NCI-H748 treated with DMSO at 0.1 percent for 48 hours (cell line): ENCODE measurements around the gene BAMBI.

Source experiments
- DNase-seq: peaks from one replicate; lab custom pipeline; 2025; lab: John Stamatoyannopoulos, UW

The BAMBI gene

DNA sequence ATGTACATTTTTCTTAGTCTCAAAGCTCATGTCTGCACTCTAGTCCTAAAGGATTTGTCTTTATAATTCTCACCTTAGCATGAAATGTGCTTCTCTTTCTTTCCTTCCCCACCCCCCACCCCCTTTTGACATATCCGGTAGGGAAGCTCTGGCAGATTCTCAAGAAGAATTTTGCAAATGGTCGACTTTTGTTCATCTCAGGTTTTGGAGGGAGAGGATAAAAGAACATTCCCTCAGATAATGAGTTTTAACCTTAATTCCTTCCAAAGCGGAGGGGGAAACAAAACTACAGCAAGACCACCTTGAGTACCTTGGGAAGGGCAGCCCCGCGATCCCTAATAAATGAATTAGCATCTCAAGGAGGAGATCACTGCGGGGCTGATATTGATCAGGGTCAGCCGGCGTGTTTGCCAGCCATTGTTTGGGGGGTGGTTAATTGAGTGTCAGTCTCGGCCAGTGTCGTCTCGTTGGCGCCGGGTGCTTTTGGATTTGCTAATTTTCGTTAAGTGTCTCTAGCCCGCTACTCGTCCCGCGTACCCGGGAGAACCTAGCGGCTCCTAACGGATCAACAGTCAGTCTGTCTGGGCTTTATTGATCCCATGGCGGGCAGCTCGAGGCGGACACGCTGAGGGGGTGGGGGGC is 874 bp upstream of the BAMBI start:
- DNase-seq: no peak

DNA sequence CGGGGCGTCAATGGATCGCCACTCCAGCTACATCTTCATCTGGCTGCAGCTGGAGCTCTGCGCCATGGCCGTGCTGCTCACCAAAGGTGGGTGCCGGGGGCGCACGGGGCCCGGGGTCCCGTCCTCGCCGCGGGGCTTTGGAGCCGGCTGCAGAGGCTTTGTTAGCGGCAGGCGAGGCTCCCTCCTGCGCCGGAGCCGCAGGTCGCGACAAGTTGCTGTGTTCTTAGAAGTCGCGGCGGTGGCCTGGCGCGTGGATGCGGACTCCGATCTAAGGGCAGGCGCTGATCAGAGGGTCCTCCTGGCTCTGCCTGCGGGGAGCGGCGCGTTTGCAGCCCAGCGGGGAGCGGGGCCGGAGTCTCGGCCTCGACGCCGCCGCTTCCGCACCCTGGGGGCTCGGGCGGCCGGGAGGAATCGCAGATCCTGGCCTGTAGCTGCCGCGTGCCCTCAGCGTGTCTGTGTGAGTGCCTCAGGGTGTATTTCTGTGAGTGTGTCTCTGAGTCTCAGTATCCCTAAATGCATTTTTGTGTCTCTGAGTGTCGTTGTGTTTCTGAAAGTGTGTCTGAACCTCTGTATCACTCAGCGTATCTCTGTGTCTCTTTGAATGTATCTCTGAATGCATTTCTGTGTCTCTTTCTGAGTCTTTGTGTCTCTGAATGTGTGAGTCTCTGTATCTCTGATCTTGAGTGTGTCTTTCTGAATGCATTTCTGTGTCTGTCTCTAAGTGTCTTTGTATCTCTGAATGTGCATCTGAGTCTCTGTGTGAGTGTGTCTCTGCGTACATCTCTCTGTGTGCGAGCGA is 766 bp downstream of the BAMBI start:
- DNase-seq: peak; percentile 52

DNA sequence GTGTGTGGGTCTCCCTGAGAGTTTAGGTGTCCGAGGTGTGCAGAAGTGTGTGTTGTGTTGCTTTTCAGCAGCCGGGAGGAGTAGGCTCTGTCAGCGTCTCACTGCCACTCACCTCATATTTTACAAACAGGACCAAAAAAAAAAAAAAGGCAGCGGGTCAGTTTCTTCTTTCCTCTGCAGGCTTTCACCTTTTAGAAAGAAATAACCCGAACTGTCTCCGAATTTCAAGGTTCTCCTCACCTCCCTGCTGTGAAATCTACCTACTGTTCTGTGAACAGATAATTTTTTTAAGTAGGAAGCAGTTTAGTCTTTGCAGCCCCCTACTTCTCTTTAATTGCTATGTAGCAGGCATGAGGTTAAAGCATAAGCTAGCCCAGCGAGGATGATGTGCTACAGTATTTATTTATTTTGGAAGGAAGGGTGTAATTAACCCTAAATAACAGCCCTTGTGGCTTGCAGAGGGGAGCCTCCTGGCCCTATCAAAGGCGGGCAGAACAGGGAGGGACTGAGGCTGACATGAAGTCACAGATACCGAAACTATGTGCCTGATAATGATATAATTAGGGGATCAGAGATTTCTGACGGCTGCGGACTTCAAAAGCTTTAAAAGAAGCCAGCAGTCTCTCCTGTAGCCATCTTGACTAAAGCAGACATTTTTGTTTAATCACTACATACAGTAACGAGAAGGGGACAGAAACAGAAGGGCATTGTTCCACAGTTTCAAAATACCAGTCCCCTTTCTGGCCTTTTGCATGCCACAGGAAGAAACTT is 1.6 kb downstream of the BAMBI start:
- DNase-seq: peak; percentile 80

DNA sequence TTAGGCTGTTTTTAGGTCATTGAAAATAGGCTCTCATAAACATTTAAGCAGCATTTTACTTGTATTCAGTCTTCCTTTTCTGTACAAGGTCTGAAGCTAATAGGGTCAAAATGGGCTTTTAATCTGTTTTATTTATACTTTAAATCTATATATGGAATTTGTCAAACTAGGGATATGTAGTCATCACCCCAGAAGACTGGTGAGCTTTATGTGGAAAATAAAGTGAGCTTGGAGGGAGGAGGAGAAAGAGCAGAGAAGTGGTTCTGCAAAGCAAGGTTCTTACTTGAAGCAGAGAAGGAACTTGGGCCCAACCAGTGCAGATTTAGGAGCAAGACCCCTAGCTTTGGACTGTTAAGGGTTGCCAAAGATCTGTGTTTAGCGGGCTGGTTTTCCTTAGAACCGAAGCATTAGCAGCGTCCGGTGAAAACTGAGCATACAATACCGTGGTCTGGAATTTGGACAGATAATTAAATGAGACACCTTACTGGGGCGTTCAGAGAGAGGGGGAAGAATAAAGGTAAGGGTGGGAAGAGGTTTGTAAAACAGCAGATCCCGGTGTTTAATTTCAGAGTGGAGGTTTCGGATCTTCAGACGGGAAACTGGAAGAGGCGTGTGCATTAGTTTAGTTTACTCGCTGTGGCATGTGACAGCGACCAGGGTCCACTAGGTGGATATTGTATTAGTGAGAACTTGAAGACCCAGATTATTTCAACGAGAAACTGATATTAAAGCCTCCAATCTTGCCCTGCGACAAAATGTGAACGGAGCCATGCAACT is 2.4 kb downstream of the BAMBI start:
- no peak for DNase-seq

DNA sequence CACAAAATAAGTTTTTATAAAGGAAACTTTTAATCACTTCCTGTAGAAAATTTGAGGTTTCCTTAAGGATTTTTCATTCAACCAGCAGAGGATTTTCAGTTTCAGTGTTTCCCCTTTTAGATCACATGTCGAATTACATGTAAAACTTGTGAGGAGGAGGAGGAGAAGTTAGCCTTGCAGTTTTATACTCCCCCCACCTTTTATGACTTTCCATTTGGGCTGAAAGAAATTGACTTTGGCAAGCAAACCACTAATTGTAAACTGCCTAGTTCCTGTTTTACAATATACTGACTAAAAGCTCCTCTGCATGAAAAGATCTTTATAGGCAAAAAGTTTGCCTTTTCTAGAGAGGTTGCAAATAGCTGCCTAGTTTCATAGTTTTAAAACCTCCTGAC is 3.0 kb downstream of the BAMBI start:
- no peak for DNase-seq

DNA sequence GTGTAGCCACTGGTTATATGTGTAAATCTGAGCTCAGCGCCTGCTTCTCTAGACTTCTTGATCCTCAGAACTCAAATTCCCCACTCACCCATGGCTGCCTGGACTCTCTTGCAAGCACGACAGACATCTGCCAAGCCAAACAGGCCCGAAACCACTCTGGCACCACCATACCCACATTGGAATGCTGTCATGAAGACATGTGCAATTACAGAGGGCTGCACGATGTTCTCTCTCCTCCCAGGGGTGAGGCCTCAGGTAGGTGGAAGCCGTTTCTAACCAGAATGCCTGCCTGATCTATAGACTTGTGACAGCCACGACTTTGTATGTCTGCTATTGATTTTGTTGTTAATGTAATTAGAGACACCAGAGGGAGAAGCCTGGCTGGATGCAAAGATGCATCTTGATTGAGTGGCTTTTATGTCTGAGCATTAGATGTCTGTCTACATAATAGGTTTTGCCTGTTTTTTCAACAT is 4.0 kb downstream of the BAMBI start:
- DNase-seq: no peak

DNA sequence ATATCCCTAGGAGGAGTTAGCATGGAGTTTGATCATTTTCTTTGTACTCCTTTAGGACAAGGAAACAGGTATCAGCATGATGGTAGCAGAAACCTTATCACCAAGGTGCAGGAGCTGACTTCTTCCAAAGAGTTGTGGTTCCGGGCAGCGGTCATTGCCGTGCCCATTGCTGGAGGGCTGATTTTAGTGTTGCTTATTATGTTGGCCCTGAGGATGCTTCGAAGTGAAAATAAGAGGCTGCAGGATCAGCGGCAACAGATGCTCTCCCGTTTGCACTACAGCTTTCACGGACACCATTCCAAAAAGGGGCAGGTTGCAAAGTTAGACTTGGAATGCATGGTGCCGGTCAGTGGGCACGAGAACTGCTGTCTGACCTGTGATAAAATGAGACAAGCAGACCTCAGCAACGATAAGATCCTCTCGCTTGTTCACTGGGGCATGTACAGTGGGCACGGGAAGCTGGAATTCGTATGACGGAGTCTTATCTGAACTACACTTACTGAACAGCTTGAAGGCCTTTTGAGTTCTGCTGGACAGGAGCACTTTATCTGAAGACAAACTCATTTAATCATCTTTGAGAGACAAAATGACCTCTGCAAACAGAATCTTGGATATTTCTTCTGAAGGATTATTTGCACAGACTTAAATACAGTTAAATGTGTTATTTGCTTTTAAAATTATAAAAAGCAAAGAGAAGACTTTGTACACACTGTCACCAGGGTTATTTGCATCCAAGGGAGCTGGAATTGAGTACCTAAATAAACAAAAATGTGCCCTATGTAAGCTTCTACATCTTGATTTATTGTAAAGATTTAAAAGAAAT is 4.8 kb downstream of the BAMBI start:
- DNase-seq: no peak

DNA sequence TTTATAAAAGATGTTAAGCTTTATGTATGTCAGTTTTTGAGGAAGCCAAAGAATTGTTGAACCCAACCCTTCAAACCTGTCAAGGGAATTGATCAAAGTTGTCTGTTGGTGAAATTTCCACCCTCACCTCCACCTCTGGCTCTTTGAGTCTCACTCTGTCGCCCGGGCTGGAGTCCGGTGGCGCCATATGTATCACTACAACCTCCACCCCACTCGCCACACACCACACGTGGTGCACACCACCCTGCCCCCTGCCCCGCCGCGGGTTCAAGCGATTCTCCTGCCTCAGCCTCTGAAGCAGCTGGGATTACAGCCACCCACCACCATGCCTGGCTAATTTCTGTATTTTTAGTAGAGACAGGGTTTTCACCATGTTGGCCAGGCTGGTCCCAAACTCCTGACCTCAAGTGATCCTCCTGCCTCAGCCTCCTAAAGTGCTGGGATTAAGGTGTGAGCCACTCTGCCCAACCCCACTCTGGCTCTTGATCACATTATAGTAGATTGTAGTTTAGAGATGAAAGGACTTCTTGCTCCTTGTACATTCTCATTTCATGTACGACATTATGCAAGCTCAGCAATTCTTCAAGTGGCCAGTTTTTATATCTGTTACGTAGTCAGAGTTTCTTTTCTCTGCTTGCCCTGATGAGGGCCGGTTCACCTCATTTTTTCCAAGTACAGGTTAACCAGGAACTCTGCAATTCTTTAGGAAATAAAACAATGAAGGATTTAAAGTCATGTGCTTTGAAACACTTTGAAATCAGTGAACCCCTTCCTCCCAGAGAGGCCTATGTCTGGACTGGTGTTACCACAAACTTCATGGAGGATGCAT is 7.0 kb downstream of the BAMBI start:
- no peak for DNase-seq

DNA sequence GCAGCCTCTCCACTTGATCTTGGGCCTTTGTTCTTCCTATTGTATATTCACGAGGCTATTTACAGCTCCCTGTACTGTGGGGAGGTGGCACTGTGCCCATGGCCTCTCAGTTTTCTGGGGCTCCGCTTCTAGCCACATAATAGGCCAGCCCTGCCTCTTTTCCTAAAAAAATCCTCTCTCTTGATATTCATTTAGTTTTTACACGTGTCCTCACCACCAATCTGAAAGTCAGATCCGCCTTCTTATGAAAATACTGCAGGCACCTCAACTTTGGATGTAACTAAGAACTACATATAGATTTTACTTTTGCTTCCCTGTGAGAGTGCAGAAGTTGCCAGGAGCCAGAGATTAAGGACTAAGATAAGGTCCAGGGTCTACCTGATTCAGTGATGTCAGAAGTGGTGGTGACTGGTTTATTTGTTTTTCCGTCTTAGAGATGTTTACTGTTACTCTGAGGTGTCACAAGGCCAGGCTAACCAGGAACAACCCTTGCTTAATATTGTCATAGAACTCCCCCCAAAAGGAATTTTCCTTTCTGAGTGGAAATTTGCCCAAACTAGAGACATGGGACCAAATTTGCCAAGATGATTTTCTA is 7.8 kb downstream of the BAMBI start:
- DNase-seq: no peak

DNA sequence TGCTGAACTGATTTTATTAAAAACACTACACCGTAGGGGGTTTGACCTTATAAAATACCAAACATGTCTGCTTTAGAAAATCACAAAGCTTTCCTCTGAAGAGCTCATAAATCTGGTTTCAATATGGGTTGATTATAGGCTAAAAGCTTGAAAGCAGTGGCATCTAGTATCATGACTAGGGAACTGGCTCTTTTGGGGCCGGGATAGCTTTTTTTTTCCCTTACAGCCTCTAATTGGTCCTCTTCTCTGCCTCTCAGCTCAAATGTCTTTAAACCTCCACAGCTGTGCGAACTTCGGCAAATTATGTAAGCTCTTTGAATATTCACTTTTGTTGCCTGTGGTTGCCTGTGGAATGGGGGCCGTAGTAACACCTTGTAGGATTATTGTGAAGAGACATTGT is 8.4 kb downstream of the BAMBI start:
- no peak for DNase-seq

DNA sequence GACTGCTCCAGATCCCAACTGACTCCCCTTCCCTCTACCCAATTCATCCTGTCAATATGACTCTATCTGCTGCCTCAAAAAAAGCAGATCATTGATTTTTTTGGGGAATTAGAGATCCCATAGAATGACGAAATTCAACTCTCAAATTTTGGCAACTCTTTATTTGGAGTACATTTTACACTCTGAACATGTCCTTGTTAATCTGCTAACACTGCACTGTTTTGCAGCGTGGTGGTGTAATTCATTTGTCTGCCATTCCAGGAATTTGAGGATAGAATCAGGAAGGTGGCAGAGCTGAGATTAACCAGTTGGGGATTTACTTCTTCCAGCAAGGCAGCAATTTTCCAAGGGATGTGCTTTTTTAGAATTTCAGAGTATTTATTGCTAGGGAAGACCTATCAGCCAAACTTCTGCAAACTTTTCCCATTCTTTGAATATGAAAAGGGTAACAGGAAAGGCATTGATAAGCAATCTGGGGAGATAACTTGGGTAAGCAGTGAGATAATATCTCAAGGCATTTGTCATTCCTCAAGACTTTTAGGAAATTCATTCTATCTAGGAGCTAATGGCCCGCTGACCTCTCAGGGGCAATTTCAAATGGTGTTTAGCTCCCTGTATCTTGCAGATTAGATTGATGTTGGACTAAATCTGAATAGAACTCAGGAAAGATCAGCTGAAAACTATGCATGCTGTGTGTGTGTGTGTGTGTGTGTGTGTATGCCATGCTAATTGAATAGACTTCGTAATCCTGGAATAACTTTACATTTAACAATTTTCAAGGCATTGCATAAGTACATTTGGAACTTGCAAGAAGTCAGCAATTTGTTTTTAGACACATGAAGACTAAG is 9.7 kb downstream of the BAMBI start:
- no peak for DNase-seq

DNA sequence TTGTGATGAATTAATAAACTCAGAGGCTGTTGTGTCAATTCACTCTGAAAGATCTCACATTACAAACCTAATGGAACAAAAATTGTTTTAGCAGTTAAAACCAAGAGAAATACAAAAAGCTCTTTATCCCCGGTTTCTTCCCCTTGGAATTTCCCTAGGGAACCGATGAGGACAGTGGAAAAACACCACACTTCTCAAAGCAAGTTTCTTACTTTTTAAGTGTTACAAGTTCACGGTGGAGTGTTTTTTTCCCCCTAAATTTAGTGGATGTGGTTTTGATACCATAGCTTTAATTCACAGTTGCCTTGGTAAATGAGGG is 10.3 kb downstream of the BAMBI start:
- DNase-seq: no peak

DNA sequence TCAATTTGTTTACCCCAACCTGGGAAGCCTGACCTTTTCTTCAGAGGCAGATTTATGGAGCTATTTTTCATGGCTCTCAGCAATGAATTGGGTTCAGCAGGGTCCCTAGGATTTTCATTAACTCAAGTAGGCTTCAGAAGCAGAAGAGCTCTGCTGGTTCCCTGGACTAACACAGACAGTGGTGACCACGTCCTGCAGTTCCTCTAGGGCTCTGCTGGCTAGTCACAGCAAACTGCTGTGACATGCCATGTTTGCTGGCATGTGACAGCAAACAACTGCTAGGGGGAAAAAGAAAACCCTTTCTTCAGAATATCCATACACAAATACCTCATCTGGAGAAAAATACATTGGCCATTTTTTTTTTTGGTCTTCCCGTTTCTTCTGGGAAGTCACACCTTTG is 13.2 kb downstream of the BAMBI start:
- DNase-seq: no peak

DNA sequence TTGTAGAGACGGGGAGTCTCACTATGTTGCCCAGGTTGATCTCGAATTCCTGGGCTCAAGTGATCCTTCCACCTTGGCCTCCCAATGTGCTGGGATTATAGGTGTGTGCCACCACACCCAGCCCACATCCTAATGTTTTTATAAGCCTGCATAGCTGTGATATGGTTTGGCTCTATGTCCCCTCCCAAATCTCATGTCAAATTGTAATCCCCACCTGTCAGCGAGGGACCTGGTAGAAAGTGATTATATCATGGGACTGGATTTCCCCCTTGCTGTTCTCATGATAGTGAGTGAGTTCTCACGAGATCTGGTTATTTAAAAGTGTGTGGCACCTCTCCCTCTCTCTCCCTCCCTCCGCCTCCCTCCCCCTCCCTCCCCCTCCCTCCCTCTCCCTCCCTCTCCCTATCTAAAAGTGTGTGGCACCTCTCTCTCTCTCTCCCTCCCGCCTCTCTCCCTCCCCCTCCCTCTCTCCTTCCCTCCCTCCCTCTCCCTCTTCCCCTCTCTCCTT is 13.9 kb downstream of the BAMBI start:
- DNase-seq: no peak

DNA sequence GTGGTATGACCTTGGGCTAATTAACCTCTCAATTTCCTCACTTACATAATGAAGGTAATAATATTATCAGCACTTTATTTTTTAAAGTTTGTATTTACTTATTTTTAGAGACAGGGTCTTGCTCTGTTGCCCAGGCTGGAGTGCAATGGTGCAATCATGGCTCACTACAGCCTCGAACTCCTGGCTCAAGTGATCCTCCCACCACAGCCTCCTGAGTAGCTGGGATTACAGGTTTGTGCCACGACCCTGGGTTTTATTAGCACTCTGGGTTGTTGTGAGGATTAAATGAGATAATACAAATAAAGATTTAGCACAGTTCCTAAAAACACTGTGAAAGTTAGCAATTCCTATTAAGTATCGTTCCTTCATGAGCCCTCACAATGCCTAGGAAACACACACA is 14.7 kb downstream of the BAMBI start:
- DNase-seq: no peak

DNA sequence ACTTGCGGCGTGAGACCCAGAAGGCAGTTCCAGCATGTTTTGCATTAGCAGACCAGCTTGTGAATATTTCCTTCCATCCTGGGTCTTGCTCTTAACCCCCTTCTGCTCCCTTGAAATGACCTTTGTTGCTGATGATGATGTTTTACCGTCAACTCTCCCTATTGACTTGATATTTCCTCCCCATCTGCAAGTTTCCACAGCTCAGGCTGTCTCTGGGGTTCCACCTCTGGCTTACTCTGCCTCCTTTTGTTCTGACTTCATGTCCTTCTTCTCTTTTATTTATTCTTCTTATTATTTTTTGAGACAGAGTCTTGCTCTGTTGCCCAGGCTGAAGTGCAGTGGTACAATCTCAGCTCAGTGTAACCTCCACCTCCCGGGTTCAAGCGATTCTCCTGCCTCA is 17.2 kb downstream of the BAMBI start:
- no peak for DNase-seq

DNA sequence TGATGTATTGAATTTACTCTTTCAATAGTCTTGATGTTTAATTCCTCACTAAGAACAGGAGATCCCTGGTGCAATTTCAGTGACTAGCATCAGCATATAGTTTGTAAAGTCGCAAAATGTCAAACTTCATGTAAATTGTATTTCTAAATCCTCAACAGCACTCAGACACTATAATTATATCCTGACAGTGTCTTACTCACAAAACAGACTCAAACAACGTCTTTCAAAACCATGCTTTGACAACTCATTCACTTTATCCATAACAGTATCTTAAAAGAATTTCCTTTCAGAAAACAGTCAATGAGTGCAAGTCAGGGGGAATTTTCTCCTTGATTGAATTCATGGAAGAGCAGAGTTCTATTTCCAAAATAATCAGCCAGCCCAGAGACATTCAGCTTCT is 20.8 kb downstream of the BAMBI start:
- DNase-seq: no peak

DNA sequence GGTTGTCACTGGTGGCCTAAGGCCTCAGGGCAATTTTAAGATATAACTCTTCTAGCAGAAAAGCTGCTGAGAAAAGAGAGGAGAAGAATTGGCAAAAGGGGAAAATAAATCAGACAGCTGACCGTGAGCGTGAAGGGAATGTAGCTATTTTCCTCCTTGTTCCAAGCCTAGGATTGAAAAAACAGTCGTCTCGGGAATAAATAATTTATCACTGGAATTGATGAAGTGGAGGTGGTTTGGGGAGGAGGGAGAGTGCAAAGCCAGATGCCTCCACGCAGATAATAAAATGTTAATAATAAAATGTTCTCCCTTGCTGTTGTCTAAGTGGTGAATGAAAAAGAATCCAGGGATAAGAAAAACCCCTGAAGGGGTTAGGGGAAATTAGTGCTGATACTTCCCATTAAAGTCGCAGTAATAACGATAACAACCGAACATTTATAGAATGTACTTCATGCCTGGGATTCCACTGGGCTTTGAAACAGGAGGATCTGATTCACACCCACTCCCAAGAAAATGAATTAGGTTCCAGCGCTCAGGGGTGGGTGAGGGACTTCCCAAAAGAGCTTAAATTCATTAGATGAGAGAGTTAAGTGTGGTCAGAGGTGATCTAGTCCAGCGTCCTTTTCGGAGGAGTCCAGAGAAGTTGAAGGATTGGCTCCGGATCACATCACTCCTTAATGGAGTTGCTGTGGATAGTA is 27.3 kb downstream of the BAMBI start:
- no peak for DNase-seq
